ENCODE measurements around the gene ZSCAN1.
"Not testable (repeated sequence)": the region's sequence is repeated elsewhere in the genome, so short reads cannot be mapped to it uniquely, and the experiment has no call there.

Gene ZSCAN1

GRCh38 chr19:58033741-58034476 is at the start of gene ZSCAN1:
Gene ZSCAN1 (plus strand): TSS chr19:58034025. CDS start chr19:58037837, 3,812 bp downstream.
- peak; percentile 11 for DNase-seq (ENCODE audit: low read depth)

- no peak for DNase-seq (ENCODE audit: low read depth)
Observed at GRCh38 chr19:57992841-57993240, 41.0 kb upstream of the ZSCAN1 start.

GRCh38 chr19:58000677-58001076 is 33.1 kb upstream of the ZSCAN1 start:
- no peak for DNase-seq (ENCODE audit: low read depth)

GRCh38 chr19:58001895-58002369 is 31.9 kb upstream of the ZSCAN1 start:
- DNase-seq (ENCODE audit: low read depth), result peak; percentile 7

- peak; percentile 81 for DNase-seq (ENCODE audit: low read depth)
Observed at GRCh38 chr19:58002384-58003173, 31.2 kb upstream of the ZSCAN1 start, which contains the start of gene ZNF606. Gene ZNF606 (minus strand): TSS chr19:58002820. CDS start chr19:58001319, 1,501 bp downstream.

- no peak for DNase-seq (ENCODE audit: low read depth)
Observed at GRCh38 chr19:58003174-58003828, 30.5 kb upstream of the ZSCAN1 start.

GRCh38 chr19:58007285-58007684 is 26.5 kb upstream of the ZSCAN1 start:
- no peak for DNase-seq (ENCODE audit: low read depth)

GRCh38 chr19:58008877-58009276 is 24.9 kb upstream of the ZSCAN1 start:
- DNase-seq (ENCODE audit: low read depth), result not testable (repeated sequence)

- no peak for DNase-seq (ENCODE audit: low read depth)
Observed at GRCh38 chr19:58009301-58009665, 24.5 kb upstream of the ZSCAN1 start.

- peak; percentile 32 for DNase-seq (ENCODE audit: low read depth)
Observed at GRCh38 chr19:58009666-58010301, 24.0 kb upstream of the ZSCAN1 start.

GRCh38 chr19:58010507-58010906 is 23.3 kb upstream of the ZSCAN1 start:
- no peak for DNase-seq (ENCODE audit: low read depth)

- no peak for DNase-seq (ENCODE audit: low read depth)
Observed at GRCh38 chr19:58014141-58014540, 19.7 kb upstream of the ZSCAN1 start.

GRCh38 chr19:58020129-58020528 is 13.7 kb upstream of the ZSCAN1 start:
- no peak for DNase-seq (ENCODE audit: low read depth)

GRCh38 chr19:58021541-58022282 is 12.1 kb upstream of the ZSCAN1 start:
- peak; percentile 19 for DNase-seq (ENCODE audit: low read depth)

- no peak for DNase-seq (ENCODE audit: low read depth)
Observed at GRCh38 chr19:58022283-58022660, 11.6 kb upstream of the ZSCAN1 start.

GRCh38 chr19:58024661-58025060 is 9.2 kb upstream of the ZSCAN1 start:
- DNase-seq (ENCODE audit: low read depth), result no peak

- no peak for DNase-seq (ENCODE audit: low read depth)
Observed at GRCh38 chr19:58034477-58034793, 610 bp downstream of the ZSCAN1 start.

GRCh38 chr19:58035863-58036262 is 2.0 kb downstream of the ZSCAN1 start:
- no peak for DNase-seq (ENCODE audit: low read depth)

- DNase-seq (ENCODE audit: low read depth), result no peak
Observed at GRCh38 chr19:58037927-58038687, 4.3 kb downstream of the ZSCAN1 start.

GRCh38 chr19:58038688-58039204 is 4.9 kb downstream of the ZSCAN1 start:
- no peak for DNase-seq (ENCODE audit: low read depth)
